T follicular helper cell (primary cell): ENCODE measurements around the gene CALHM2.

Source experiments
- DNase-seq: peaks from one replicate; pipeline ENCODE4 v3.0.0-alpha.2; 2020; ENCODE audit warnings: low read depth

Gene CALHM2

GRCh38 chr10:103476046-103476768 lies 24.0 kb upstream of the CALHM2 start:
- no peak for DNase-seq

DNA sequence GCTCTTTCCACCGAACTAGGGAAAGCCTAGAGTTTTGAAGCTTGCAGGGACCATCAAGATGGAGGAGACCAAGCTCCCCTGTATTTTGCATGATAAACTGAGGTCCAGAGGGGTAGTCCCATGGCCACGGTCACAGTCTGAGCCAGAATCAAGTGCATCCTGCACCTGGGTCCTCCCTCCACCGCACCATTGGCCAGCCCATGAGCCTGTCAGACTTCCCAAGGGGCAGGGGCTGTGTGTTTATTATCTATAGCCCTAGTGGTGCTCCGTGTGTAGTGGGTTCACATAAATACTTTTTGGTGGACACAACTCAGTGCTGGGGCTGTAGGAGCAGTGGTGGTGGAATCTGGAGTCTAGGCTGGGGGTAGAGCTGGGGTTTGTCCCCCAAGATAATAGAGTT lies 23.3 kb upstream of the CALHM2 start:
- DNase-seq, result no peak

DNA sequence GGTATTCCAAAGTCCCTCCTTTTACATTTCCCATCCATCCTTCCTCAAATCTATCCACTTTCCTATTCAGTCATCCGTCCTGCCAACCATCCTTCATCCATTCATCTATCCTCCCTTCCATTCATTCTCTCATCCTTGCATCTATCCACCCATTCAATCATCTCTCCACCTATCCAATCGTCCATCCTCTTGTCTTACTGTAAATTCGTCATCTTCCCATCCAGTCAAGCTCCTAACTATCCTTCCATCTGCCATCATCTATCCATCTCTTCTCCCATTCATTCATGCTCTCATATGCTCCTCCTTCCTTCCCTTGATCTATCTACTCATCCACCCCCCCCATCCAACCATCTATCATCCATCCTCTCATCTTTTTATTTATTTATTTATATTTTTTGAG lies 21.9 kb upstream of the CALHM2 start:
- DNase-seq, result no peak

- DNase-seq, result no peak
These were observed 21.1 kb upstream of the CALHM2 start for GRCh38 chr10:103473261-103473671.

- no peak for DNase-seq
These were observed 19.8 kb upstream of the CALHM2 start for GRCh38 chr10:103472005-103472404.

DNA sequence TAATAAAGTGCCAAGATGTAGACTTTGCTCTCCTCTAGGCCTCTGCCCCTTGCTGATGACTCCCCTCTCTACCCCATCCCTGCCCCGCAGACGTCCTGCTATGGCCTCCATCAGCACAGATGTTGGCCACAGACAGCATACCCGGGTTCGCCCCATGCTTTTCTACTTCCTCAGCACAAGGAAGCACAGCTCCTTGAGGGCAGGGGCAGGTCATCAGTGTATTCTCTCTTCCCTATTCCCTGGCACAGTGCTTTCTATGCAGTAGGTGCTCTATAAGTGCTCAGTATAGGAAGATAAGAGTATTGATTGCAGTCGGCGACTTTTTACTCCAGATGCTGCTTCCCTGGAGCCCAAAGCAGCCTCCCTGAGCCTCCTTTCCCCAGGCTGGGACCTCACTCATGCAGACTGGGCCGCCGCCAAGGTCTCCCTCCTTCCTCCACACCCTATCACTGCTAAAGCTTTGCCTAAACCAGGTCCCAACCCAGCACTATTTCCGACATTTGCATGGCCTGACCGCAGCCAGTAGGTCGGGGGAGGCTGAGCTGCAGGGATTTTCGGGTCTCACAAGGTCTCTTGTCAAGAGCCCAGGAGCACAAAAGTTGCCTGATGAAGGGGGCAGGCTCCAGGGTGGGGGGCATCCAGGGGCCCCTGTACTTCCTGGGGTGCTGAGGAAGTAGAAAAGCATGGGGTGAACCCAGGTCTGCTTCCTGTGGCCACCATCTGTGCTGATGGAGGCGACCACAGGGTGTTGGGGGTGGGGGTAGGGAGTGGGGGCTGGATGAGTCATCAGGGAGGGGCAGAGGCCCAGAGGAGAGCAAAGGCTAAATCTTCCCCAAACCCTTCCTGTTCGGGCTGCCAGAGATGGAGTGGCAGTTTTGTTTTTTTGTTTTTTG lies 18.8 kb upstream of the CALHM2 start:
- peak; percentile 26 for DNase-seq

- no peak for DNase-seq
These were observed 17.0 kb upstream of the CALHM2 start for GRCh38 chr10:103469201-103469600.

GRCh38 chr10:103467406-103467805 lies 15.2 kb upstream of the CALHM2 start:
- no peak for DNase-seq

DNA sequence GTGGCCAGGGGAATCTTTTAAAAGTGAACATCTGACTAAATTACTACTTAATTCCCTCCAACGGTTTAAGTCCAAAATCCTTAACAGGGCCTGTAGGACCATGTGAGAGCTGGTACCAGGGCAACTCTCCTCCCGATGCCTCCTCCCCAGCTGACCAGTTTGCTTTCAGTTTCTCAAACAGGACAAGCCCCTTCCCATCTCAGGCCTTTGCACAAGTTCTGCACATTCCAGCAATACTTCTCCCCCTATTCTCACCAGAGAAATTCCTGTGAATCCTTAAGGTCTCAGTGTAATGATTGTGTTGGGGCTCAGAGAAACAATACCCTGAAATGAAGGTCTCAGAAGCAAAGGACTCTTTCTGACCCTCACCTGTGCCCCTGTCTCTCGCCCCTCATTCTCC lies 14.6 kb upstream of the CALHM2 start:
- DNase-seq, result no peak

DNA sequence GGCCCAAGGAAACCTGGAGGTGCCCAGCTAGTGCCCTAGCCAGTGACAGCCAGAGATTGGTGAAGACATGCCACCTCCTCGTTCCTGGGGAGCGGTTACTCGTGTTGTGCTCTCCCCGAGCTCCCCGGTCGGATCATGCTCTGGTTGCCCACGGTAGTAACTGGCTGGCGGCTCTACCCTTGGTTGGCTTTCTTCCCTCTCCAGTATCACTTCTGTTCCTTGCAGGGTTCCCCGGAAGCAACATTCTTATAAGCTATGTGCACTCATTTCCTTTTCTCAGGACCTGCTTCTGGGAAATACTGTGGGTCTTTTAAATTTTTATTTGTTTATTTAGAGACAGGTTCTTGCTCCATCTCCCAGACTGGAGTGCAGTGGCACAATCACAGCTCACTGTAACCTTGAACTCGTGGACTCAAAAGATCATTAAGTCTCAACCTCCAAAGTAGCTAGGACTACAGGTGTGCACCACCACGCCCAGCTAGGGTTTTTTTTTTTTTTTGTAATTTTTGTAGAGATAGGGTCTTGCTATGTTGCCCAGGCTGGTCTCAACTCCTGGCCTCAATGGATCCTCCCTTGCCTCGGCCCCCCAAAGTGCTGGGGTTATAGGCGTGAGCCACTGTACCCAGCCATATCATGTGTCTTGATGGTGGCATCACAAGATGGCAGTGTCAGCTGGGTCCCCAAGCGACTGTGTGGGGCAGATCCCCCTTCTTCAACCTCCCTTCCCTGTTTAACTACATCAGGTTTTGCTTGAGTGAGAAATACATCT lies 13.4 kb upstream of the CALHM2 start:
- no peak for DNase-seq

- no peak for DNase-seq
These were observed 11.3 kb upstream of the CALHM2 start for GRCh38 chr10:103463499-103463898.

GRCh38 chr10:103459615-103460014 lies 7.4 kb upstream of the CALHM2 start:
- DNase-seq, result no peak

GRCh38 chr10:103458720-103459119 lies 6.5 kb upstream of the CALHM2 start, which contains the start of gene CALHM1:
TSS of gene CALHM1 (minus strand) at chr10:103458900. CDS start at chr10:103458751, 149 bp downstream.
- DNase-seq, result no peak

DNA sequence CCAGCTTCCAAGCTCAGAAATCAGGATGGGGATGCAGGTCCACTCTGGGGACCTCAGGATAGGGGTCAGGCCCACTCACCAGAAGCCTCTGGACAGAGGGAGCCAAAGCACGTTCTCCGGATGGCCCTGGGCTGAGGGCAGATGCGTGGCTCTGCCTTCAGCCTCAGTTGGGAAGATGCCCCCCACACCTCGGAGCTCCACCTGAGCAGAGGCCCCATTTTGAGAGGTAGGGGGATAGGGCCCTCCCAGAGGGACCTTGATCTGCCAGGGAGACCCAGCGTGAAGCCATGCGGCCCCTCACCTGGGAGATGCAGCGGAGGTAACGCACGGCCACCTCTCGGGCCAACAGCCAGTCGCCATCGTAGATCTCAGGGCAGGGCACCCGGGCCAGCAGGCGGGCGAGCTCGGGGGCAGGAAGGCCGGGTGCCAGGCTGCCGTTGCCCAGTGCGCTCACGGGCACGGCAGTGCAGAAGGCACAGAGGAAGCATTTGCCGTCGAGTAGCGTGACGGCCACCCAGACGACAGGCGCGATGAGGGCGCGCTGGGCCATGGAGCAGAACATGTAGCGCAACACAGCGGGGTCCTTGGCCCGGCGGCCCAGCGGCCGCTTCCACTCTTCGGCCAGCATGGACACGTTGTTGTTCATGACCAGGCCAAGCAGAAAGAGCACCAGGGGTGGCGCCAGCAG lies 5.9 kb upstream of the CALHM2 start:
- DNase-seq, result no peak

DNA sequence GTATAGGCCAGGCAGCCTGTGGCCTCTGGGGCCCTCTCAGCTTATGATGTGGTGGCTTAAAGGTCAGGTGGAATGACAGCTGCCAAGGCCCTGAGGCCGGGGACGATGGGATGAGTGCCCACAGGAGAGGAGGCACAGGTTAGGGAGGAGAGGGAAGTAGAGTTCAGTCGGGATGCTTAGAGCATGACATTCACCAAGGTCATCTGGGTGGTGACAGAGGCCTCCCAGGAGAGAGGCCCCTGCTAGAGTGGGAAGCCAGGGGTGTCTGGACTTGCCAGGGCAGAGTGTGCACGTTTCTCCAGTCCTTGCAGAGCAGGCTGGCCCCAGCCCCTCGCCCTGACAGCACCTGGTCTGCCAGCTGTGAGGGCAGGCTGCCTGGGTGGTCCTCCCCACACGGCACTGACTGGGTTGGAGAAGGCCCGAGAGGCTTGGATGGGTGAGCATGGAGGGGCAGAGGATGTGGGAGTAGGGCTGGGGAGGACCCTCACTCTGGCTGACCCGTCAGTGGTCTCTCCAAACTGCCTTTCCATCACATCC lies 5.1 kb upstream of the CALHM2 start:
- no peak for DNase-seq

DNA sequence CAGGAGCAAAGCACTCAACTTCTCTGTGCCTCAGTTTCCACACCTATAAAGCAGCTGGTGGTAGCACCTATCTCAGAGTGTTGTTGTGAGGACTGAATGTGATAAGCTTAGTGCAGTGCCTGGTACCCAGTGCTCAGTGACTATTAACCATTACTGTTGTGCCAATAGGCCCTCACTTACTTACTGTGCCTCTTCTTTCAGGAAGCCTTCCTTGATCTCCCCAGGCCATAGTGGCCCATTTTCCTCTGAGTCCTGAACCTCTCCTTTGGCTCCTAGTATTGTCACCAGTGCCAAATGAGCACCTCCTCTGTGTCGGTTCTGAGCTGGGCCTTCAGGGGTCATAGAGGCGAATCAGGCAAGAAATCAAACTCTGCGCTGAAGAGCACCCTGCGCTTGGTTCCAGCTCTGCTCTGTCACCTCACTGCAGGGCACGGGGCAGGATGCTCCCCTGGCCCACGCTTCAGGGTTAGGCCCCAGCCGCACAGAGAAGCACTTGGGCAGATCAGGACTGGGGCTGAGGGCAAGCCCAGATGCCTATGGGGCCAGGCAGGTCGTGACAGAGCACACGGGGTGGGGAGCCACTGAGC lies 4.0 kb upstream of the CALHM2 start:
- no peak for DNase-seq

- DNase-seq, result no peak
These were observed 3.1 kb upstream of the CALHM2 start for GRCh38 chr10:103455235-103455634.

GRCh38 chr10:103454026-103454425 lies 1.9 kb upstream of the CALHM2 start:
- no peak for DNase-seq

GRCh38 chr10:103452506-103453230 lies 498 bp upstream of the CALHM2 start:
- no peak for DNase-seq

- peak; percentile 21 for DNase-seq
These were observed 918 bp downstream of the CALHM2 start for GRCh38 chr10:103451091-103451813.
